Measurements from ENCODE around the gene DAB1.
"Not testable (repeated sequence)": the region's sequence is repeated elsewhere in the genome, so short reads cannot be mapped to it uniquely, and the experiment has no call there.

DAB1 gene

GRCh38 chr1:57265104-57265503 is 158.8 kb downstream of the DAB1 start:
- DNase-seq, result no peak

- no peak for DNase-seq
These were observed 161.4 kb downstream of the DAB1 start for GRCh38 chr1:57262472-57262871.

- no peak for DNase-seq
These were observed 165.1 kb downstream of the DAB1 start for GRCh38 chr1:57258557-57259325.

GRCh38 chr1:57255945-57256344 is 167.9 kb downstream of the DAB1 start:
- no peak for DNase-seq

GRCh38 chr1:57254022-57254421 is 169.8 kb downstream of the DAB1 start:
- no peak for DNase-seq

- no peak for DNase-seq
These were observed 171.1 kb downstream of the DAB1 start for GRCh38 chr1:57252597-57253294.

- no peak for DNase-seq
These were observed 173.8 kb downstream of the DAB1 start for GRCh38 chr1:57250021-57250420.

- no peak for DNase-seq
These were observed 174.3 kb downstream of the DAB1 start for GRCh38 chr1:57249511-57249910.

- DNase-seq, result peak; percentile 21
These were observed 175.0 kb downstream of the DAB1 start for GRCh38 chr1:57248830-57249229.

- no peak for DNase-seq
These were observed 185.6 kb downstream of the DAB1 start for GRCh38 chr1:57238233-57238781.

GRCh38 chr1:57235730-57236510 is 187.9 kb downstream of the DAB1 start:
- DNase-seq, result no peak

GRCh38 chr1:57234459-57234858 is 189.4 kb downstream of the DAB1 start:
- DNase-seq, result no peak

- no peak for DNase-seq
These were observed 191.4 kb downstream of the DAB1 start for GRCh38 chr1:57232500-57232899.

- DNase-seq, result no peak
These were observed 193.9 kb downstream of the DAB1 start for GRCh38 chr1:57229998-57230397.

GRCh38 chr1:57229076-57229475 is 194.8 kb downstream of the DAB1 start:
- DNase-seq, result no peak

- no peak for DNase-seq
These were observed 201.1 kb downstream of the DAB1 start for GRCh38 chr1:57222801-57223200.

GRCh38 chr1:57222307-57222706 is 201.6 kb downstream of the DAB1 start:
- no peak for DNase-seq

GRCh38 chr1:57220905-57221304 is 203.0 kb downstream of the DAB1 start:
- not testable (repeated sequence) for DNase-seq

GRCh38 chr1:57218487-57219079 is 205.3 kb downstream of the DAB1 start:
- DNase-seq, result no peak

- no peak for DNase-seq
These were observed 206.0 kb downstream of the DAB1 start for GRCh38 chr1:57217905-57218304.

- DNase-seq, result no peak
These were observed 208.8 kb downstream of the DAB1 start for GRCh38 chr1:57214951-57215575.

- no peak for DNase-seq
These were observed 213.0 kb downstream of the DAB1 start for GRCh38 chr1:57210881-57211280.

- DNase-seq, result no peak
These were observed 214.4 kb downstream of the DAB1 start for GRCh38 chr1:57209495-57209894.

Measured in NCI-H1092 treated with DMSO at 0.1 percent for 48 hours (cell line).